ENCODE results near the gene GAGE12F.
"Not testable (repeated sequence)": the region's sequence is repeated elsewhere in the genome, so short reads cannot be mapped to it uniquely, and the experiment has no call there.

Gene GAGE12F
- total RNA-seq: 0 reads per million in 4 donors

DNA sequence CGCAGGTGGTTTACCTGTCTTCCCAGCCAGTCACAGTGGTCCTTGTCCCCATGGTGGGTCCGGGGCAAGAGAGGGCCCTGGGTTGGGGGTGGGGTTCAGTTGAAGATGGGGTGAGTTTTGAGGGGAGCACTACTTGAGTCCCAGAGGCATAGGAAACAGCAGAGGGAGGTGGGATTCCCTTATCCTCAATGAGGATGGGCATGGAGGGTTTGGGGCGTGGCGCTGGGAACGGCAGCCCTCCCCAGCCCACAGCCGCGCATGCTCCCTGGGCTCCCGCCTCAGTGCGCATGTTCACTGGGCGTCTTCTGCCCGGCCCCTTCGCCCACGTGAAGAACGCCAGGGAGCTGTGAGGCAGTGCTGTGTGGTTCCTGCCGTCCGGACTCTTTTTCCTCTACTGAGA lies at the start of gene GAGE12F:
TSS of gene GAGE12F (plus strand) at position 301 of the 400 bp plus-strand sequence. CDS start 1,155 bp downstream, outside the sequence.
- DNase-seq: not testable (repeated sequence)

- not testable (repeated sequence) for DNase-seq
Observed at GRCh38 chrX:49531877-49532276, 28.8 kb upstream of the GAGE12F start, which contains the start of gene GAGE12C. Gene GAGE12C, plus strand, starts transcription at chrX:49532177. Its CDS starts 1,155 bp downstream, at chrX:49533332.

- DNase-seq: not testable (repeated sequence)
Observed at GRCh38 chrX:49541433-49541832, 19.2 kb upstream of the GAGE12F start, which contains the start of gene GAGE12D. Gene GAGE12D, plus strand, starts transcription at chrX:49541733. Its CDS starts 1,155 bp downstream, at chrX:49542888.

GRCh38 chrX:49550989-49551388 lies 9.7 kb upstream of the GAGE12F start, which contains the start of gene GAGE12E:
Gene GAGE12E, plus strand, starts transcription at chrX:49551289. Its CDS starts 1,155 bp downstream, at chrX:49552444.
- DNase-seq: not testable (repeated sequence)

- not testable (repeated sequence) for DNase-seq
Observed at GRCh38 chrX:49568728-49569127, 8.1 kb downstream of the GAGE12F start.

GRCh38 chrX:49569152-49569551 lies 8.5 kb downstream of the GAGE12F start:
- DNase-seq: not testable (repeated sequence)

- not testable (repeated sequence) for DNase-seq
Observed at GRCh38 chrX:49570100-49570499, 9.5 kb downstream of the GAGE12F start, which contains the start of gene GAGE12G. Gene GAGE12G, plus strand, starts transcription at chrX:49570400. Its CDS starts 1,155 bp downstream, at chrX:49571555.

DNA sequence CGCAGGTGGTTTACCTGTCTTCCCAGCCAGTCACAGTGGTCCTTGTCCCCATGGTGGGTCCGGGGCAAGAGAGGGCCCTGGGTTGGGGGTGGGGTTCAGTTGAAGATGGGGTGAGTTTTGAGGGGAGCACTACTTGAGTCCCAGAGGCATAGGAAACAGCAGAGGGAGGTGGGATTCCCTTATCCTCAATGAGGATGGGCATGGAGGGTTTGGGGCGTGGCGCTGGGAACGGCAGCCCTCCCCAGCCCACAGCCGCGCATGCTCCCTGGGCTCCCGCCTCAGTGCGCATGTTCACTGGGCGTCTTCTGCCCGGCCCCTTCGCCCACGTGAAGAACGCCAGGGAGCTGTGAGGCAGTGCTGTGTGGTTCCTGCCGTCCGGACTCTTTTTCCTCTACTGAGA lies 19.0 kb downstream of the GAGE12F start, which contains the start of gene GAGE12H:
TSS of gene GAGE12H (plus strand) at position 301 of the 400 bp plus-strand sequence. CDS start 1,155 bp downstream, outside the sequence.
- DNase-seq: not testable (repeated sequence)

DNA sequence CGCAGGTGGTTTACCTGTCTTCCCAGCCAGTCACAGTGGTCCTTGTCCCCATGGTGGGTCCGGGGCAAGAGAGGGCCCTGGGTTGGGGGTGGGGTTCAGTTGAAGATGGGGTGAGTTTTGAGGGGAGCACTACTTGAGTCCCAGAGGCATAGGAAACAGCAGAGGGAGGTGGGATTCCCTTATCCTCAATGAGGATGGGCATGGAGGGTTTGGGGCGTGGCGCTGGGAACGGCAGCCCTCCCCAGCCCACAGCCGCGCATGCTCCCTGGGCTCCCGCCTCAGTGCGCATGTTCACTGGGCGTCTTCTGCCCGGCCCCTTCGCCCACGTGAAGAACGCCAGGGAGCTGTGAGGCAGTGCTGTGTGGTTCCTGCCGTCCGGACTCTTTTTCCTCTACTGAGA lies 28.6 kb downstream of the GAGE12F start, which contains the start of gene GAGE2A:
TSS of gene GAGE2A (plus strand) at position 301 of the 400 bp plus-strand sequence. CDS start 1,155 bp downstream, outside the sequence.
- not testable (repeated sequence) for DNase-seq

DNA sequence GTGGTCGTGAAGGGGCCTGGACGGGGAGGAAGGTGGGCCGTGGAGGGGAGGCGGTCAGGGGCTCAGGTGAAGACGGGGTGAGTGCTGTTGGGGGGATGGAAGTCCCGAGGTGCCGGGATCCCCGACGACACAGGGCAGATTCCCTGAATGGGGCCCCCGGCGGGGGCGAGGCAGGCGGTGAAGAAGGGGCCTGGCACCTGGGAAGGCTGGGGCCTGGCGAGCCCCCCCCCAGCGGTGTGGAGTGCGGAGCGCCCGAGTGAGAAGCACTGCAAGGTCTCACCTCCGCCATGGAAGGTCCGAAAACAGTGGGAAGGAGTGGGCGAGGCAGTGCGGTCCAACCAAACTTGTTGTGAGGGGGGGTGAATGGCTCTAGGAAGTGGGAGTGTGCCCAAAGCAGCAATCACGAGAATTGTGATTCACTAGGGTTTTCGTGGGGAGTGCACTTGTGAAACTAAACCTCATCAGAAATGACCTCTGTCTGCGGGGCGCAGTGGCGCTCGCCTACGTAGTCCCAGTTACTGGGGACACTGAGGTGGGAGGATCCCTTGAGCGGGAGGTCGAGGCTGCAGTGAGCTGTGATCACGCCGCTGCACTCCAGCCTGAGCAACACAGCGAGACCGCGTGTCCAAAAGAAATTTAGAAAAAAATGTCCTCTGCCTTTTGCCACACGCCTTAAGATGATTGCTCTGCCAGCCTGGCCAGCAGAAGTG lies 29.3 kb downstream of the GAGE12F start:
- DNase-seq: peak in 3 of 5 donors; percentile 1 to 12 (median 3)

- DNase-seq: not testable (repeated sequence)
Observed at GRCh38 chrX:49590488-49590887, 29.8 kb downstream of the GAGE12F start.

- DNase-seq: not testable (repeated sequence)
Observed at GRCh38 chrX:49598720-49599119, 38.1 kb downstream of the GAGE12F start, which contains the start of gene GAGE1. Gene GAGE1, plus strand, starts transcription at chrX:49599020. Its CDS starts 1,155 bp downstream, at chrX:49600175.

DNA sequence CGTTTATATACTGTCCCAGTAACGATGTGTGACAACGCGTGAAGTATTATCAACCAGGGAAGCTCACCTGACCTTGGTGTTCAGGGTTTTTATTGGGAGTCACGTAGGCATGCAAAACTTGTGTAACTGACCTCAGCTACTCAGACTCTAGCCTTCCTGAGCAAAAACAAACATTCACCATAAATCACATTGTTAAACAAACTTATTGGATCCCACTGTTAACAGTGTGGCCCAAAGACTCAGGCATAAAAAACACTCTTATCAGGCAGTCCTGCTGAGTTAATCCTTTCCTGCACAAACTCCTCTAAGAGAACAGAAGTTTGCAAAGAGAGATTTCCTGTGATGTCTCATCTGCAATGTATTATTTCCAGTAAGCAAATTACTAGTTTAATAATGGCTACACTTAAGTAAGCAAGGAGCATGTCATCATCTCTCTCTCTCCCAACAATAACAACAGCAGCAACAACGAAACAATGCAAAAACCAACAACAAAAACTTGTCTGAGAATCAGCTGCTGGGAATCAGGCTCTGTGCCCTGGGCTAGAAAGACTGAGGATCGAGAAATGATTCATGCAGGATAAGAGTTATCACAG lies 50.2 kb downstream of the GAGE12F start:
- no peak for DNase-seq
